NOMO-1 (cell line): ENCODE results near the gene VRK3.
"Not testable (repeated sequence)": the region's sequence is repeated elsewhere in the genome, so short reads cannot be mapped to it uniquely, and the experiment has no call there.

Experiments used
- DNase-seq, 2 experiments: peaks; one replicate each; lab custom pipeline; 2025; ENCODE audit not compliant: unreplicated experiment in 2 of 2; lab: John Stamatoyannopoulos, UW

VRK3 gene

GRCh38 chr19:50025022-50025793 is at the start of gene VRK3:
TSS of gene VRK3 (minus strand) at chr19:50025372. CDS start at chr19:50016162, 9,210 bp downstream.
- peak; percentile 98 to 100 for DNase-seq

GRCh38 chr19:50068382-50068781 is 43.2 kb upstream of the VRK3 start:
- not testable (repeated sequence) for DNase-seq

GRCh38 chr19:50067575-50067974 is 42.4 kb upstream of the VRK3 start:
- no peak for DNase-seq

- no peak for DNase-seq
Measured at GRCh38 chr19:50065938-50066337, 40.8 kb upstream of the VRK3 start.

- no peak for DNase-seq
Measured at GRCh38 chr19:50061650-50062049, 36.5 kb upstream of the VRK3 start.

- no peak for DNase-seq
Measured at GRCh38 chr19:50060107-50060506, 34.9 kb upstream of the VRK3 start.

GRCh38 chr19:50059045-50059444 is 33.9 kb upstream of the VRK3 start:
- DNase-seq, result no peak

- no peak for DNase-seq
Measured at GRCh38 chr19:50058425-50058824, 33.3 kb upstream of the VRK3 start.

GRCh38 chr19:50053119-50053518 is 27.9 kb upstream of the VRK3 start:
- DNase-seq, result no peak

- DNase-seq, result no peak
Measured at GRCh38 chr19:50051964-50052363, 26.8 kb upstream of the VRK3 start.

- not testable (repeated sequence) for DNase-seq
Measured at GRCh38 chr19:50051228-50051895, 26.2 kb upstream of the VRK3 start.

- DNase-seq, result peak; percentile 57 to 66
Measured at GRCh38 chr19:50050406-50051227, 25.4 kb upstream of the VRK3 start.

- DNase-seq, result no peak
Measured at GRCh38 chr19:50047671-50048070, 22.5 kb upstream of the VRK3 start.

GRCh38 chr19:50046649-50047503 is 21.7 kb upstream of the VRK3 start:
- no peak for DNase-seq

- DNase-seq, result no peak
Measured at GRCh38 chr19:50044922-50045321, 19.8 kb upstream of the VRK3 start.

GRCh38 chr19:50043967-50044366 is 18.8 kb upstream of the VRK3 start:
- DNase-seq, result no peak

- no peak for DNase-seq
Measured at GRCh38 chr19:50042363-50043024, 17.3 kb upstream of the VRK3 start.

- DNase-seq, result no peak
Measured at GRCh38 chr19:50040967-50041366, 15.8 kb upstream of the VRK3 start.

- no peak for DNase-seq
Measured at GRCh38 chr19:50039968-50040367, 14.8 kb upstream of the VRK3 start.

GRCh38 chr19:50036908-50037307 is 11.7 kb upstream of the VRK3 start:
- no peak for DNase-seq
